ENCODE data around the gene TGFB1I1. TPM values are rescaled to one million over a fixed set of nuclear protein-coding genes. Genes with fewer than 3 reads are reported as not detected.
"Not testable (repeated sequence)": the region's sequence is repeated elsewhere in the genome, so short reads cannot be mapped to it uniquely, and the experiment has no call there.

TGFB1I1 gene
- 34.7 TPM for total RNA-seq
- long read RNA-seq, transcript TGFB1I1-214 (10 exons, 1,770 nt): minor isoform, 13 of 271 reads
- long read RNA-seq, transcript TGFB1I1-203 (11 exons, 1,898 nt): major isoform, 219 of 271 reads
- long read RNA-seq, partial matches to known transcripts: 12 of 271 reads
- long read RNA-seq, other reads (novel, unspliced or antisense): 26 of 271 reads

DNA sequence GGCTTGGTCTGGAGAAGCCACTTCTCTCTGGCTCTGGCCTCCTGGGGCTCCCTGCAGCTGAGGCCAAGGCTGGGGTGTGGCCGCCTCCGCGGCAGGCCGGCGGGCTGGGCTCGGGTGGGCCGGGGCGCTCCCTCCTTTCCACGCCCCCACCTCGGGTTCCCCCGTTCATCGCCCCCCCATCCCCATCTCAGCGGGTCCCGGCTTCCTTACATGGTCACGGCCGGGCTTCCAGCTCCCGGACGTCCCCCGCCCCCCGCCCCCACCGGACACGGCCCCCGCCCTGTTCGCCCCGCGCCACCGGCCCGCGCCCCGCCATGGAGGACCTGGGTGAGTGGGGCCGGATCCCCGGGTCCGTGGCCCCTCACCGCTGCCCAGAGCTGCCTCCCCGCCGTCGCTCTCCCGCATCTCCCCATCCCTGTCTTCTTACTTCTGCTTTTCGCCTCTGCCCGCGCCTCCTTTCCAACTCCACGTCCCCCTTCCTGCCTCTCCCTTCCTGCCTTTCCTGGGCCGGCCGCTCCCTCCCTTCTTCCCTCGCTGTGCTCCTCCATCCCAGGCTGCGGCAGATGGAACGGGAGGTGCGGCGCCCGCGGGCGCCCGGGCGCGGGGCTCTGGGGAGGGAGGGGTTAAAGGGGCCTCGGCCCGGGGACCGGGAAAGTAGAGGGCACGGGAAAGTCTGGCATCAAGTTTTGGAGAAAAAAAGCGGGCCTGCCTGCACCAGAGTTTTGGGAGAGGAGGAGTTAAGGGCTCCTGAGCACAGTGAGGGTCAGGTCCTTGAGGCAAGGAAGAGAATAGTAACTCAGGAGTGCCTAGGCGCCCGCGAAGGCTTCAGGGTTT is at the start of gene TGFB1I1:
TSS of gene TGFB1I1 (plus strand) at position 278 of the 834 bp plus-strand sequence. CDS start at position 315, 37 bp downstream.
- DNase-seq (ENCODE audit: low spot score): no peak

DNA sequence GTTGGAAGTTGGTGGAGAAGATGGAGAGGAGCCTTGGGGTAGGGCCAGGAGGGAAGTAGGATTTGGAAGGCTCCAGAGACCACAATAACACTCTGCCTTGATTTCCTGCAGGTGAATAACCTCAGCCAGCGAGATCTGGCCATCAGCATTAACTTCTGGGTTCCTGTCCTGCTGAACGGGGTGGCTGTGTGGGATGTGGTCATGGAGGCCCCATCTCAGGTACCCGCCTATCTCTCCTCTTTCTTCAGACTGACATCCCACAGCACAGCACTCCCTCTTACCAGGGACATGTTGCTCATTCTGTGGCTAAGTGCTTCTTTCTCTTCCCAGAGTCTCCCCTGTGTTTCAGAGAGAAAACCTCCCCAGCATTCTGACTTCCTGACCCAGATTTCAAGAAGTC is 48.7 kb upstream of the TGFB1I1 start:
- DNase-seq (ENCODE audit: low spot score): no peak

- DNase-seq (ENCODE audit: low spot score): no peak
These were observed 48.2 kb upstream of the TGFB1I1 start for GRCh38 chr16:31423801-31424200.

DNA sequence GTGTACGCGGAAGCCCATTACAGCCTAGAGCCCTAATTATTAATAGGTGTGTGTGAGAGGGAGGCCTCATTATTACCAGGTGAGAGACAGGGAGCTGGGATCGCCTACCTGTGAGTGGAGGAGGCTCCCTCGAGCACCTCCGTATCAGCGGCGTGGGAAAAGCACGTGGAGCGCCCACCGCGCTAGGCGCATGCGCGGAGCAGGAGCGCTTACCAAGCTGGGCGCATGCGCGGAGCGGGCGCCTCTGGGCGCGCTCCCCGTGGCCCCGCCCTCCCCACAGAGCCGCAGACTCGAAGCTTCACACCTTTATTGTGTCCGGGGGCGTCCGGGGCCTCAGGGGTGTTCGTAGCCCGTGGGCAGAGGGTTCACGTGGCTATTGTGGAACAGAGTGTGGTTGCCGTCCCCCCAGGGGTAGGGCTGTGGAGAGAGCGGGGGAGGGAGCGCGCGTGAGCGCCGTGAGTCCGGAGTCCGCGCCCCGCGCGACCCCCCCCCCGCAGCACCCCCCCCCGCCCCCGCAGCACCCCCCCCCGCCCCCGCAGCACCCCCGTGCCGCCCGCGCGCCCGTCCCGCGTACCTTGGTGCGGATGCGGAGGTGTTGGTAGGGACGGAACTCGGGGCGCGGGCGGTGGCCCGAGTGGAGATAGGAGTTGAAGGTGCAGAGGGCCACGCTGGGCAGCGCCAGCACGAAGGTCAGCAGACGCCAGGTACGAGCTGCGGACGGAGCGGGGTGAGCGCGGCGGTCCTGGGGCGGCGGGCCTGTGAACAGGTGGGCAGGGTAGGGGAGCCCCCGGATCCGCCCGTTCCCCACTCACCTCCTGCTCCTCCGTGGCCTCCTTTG is 44.3 kb upstream of the TGFB1I1 start:
- no peak for DNase-seq (ENCODE audit: low spot score)

DNA sequence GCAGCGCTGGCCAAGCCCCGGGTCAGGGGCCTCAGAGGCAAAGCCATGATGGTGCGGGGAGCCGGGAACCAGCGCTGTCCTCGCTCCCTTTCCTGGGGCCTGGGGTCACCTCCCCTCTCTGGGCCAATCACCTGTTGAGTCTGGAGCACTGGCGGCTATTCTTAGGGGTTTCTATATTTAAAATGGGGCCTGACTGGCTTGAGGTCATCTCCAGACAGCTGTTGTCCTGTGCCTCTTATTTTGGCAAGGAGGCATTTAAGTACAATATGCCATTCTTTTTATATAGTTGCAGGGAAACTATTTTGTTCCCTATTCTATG is 43.7 kb upstream of the TGFB1I1 start, which contains the start of gene COX6A2:
TSS of gene COX6A2 (minus strand) at position 82 of the 319 bp plus-strand sequence. CDS start at position 47, 35 bp downstream.
- no peak for DNase-seq (ENCODE audit: low spot score)

- no peak for DNase-seq (ENCODE audit: low spot score)
These were observed 43.2 kb upstream of the TGFB1I1 start for GRCh38 chr16:31428638-31429247.

DNA sequence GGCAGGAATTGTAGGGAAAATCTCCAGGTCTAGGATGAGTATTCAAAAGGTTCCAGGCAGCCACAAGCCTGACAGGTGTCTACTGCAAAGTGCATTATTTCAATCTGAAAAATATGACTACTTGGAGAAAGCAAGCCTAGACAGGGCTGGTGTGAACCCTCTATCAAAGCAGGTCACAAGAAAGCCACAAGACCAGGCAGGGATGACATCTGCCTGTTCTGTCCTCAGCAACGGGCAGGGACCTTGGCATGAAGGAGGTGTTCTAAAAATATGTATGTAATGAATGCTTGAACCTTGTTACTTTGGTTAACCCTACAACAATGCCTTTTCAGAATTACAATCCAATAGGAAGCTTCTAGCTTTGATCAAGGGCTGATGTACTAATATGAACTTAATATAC is 42.6 kb upstream of the TGFB1I1 start:
- no peak for DNase-seq (ENCODE audit: low spot score)

DNA sequence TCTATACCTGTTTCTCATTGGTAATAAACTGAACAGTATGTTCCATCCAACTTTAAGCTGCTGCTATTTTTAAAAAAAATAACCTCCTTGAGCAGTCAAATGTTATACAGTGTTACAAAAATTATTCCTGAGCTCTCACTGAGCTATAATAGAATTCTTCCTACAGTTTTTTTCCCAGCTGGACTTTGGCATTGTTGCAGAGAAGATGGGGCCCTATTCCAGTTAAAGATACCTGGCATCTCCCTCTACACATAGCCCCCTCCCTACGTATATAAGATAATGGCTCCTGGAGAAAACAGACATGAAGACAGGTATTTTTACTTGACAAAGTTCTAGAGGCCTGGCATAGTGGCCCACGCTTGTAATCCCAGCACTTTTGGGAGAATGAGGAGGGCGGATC is 42.2 kb upstream of the TGFB1I1 start:
- no peak for DNase-seq (ENCODE audit: low spot score)

DNA sequence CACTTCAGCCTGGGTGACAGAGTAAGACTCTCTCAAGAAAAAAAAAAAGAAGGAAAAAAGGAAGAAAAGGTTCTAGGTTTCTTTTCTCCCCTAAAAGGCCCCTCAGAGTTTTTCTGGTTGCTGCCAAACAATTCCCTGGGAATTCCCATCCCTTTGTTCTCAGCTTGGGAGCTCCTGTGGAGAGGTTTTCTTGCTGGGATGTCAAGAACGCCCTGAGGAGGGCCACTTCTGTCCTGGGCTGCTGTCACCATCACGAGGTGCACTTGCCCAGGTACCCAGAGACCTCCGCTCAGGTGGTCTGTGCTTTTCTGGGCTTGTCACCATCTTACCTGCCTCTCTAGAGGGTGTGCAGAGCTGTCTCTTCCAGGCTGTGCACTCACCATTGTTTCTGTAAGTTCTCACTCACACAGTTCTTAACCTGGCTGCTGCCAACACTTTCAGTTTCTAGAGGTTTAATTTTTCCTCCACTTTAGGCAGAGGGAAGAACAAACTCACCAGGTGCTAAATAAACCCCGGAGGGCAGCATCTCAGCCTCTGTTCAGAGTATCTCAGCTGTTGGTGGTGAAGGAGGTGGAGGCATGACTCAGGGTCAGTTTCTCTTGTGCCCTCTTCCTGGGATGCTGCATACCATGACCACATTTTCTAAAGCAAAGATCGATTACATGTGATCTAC is 41.4 kb upstream of the TGFB1I1 start:
- DNase-seq (ENCODE audit: low spot score): no peak

- DNase-seq (ENCODE audit: low spot score): no peak
These were observed 36.4 kb upstream of the TGFB1I1 start for GRCh38 chr16:31435341-31436220.

- no peak for DNase-seq (ENCODE audit: low spot score)
These were observed 35.5 kb upstream of the TGFB1I1 start for GRCh38 chr16:31436221-31437045.

DNA sequence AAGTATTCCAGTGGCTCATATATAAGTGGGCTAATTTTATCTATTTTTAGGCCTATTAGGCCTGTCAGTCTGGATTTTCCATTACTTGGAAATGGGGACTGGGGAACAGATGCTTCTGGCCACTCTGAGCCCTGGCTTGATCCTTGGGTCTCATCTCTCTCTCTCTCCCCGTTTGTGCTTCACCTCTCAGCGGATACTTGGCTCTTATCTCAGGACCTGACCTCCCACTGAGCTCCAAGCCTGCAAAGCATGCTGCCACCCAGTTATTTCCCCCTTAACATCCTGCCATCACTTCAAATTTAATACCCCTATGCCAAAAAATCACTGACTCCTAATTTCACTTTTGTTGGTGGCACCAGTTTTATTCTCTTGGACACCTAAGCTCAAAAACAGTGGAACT is 33.5 kb upstream of the TGFB1I1 start:
- no peak for DNase-seq (ENCODE audit: low spot score)

- DNase-seq (ENCODE audit: low spot score): not testable (repeated sequence)
These were observed 32.9 kb upstream of the TGFB1I1 start for GRCh38 chr16:31439023-31439422.

- DNase-seq (ENCODE audit: low spot score): no peak
These were observed 32.4 kb upstream of the TGFB1I1 start for GRCh38 chr16:31439519-31439918.

DNA sequence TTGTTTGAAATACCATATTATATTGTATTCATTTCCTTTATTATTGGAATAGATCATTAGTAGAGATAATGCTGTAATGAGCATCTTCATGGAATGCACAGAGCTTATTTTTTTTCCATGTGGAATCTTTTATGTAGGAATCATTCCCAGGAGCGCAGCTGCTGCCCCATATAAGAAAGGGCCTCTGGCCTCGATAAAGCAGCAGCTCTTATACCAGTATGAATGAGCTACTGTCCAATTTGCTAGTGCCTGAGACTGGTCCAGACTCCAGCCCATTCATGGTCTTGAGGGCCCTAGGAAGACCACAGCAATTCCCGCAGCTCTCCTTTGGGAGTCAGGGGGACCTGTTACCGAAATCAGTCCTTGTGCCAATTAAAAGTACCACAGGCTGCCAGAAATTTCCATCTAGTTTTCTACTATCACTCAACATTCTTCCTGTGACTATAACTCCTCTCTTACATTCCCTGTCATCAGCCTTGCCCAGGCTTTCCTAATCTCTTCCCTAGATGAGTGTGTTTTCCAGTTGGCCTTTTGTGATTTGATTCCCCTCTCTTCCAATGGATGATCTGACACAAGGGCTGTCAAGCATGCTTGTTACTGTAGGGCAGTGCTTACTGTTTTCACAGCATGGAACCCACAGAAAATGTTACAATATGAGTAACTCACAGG is 31.3 kb upstream of the TGFB1I1 start:
- DNase-seq (ENCODE audit: low spot score): no peak

- no peak for DNase-seq (ENCODE audit: low spot score)
These were observed 30.0 kb upstream of the TGFB1I1 start for GRCh38 chr16:31441956-31442355.

GRCh38 chr16:31445931-31446330 is 26.0 kb upstream of the TGFB1I1 start:
- DNase-seq (ENCODE audit: low spot score): not testable (repeated sequence)

DNA sequence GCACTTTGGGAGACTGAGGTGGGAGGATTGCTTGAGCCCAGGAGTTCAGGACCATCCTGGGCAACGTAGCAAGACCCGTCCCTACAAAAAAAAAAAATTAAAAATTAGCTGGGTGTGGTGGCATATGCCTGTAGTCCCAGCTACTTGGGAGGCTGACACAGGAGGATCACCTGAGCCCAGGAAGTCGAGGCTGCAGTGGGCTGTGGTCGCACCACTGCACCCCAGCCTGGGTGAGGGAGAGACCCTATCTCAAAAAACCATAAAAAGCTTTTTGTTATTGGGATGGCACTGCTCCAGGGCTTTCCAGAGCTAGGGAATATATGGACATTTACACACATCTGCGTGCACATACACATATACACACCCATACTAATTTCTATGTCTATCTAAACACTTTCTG is 20.8 kb upstream of the TGFB1I1 start:
- no peak for DNase-seq (ENCODE audit: low spot score)
